GM12878 (cell line): ENCODE measurements around the gene SLC22A3. TPM values are rescaled to one million over a fixed set of nuclear protein-coding genes. Genes with fewer than 3 reads are reported as not detected.

ENCODE experiments used
- ATAC-seq: fragments of 200-7000 bp; cut with Tn5 transposase; 3 replicates; pipeline ENCODE4 v1.9.1; 2020; ENCODE audit warnings: mild to moderate bottlenecking, moderate library complexity
- BruUV-seq: library from RNA; stranded (reverse); fragments of 400-500 nt; replicated peaks from 2 replicates; lab custom pipeline; 2021; lab: Mats Ljungman, UMichigan
- CTCF ChIA-PET: fragments of 300-600 bp; sonication (Branson Sonifier 250); formaldehyde crosslinking; extraction: SDS; loops from one replicate; lab custom pipeline; 2021; ENCODE audit warnings: inconsistent platforms; lab: Yijun Ruan, JAX
- POLR2A ChIA-PET: fragments of 350-600 bp; formaldehyde crosslinking; extraction: SDS; loops from one replicate; lab custom pipeline; 2021; ENCODE audit warnings: inconsistent platforms; lab: Charles Lee
- RAD21 ChIA-PET: fragments of 300-600 bp; sonication (Branson Sonifier 250); formaldehyde crosslinking; loops from one replicate; lab custom pipeline; 2023; ENCODE audit warnings: antibody characterized with exemption; ENCODE audit not compliant: unreplicated experiment; lab: Charles Lee
- SMC1A ChIA-PET: fragments of 300-600 bp; sonication (Branson Sonifier 250); formaldehyde crosslinking; loops from one replicate; lab custom pipeline; 2023; ENCODE audit not compliant: unreplicated experiment, uncharacterized antibody; lab: Charles Lee
- DNase-seq: peaks from one replicate; pipeline ENCODE4 v3.0.0-alpha.2; 2011; ENCODE audit warnings: low read depth, low spot score
- FAIRE-seq: peaks from 3 replicates; lab custom pipeline; 2011; peaks lifted over from hg19 to GRCh38; lab: Jason Lieb, UNC
- H2AFZ ChIP-seq: 2 replicates; pipeline ENCODE4 v1.6.0; 2011; ENCODE audit warnings: low read depth, low read length, control low read depth; ENCODE audit not compliant: control insufficient read depth
- H3K27ac ChIP-seq: 2 replicates; pipeline ENCODE4 v1.5.1; 2011; ENCODE audit warnings: control low read depth; ENCODE audit not compliant: control insufficient read depth, insufficient read depth
- H3K27me3 ChIP-seq, 2 experiments: replicated peaks in 1 of 2; 2 replicates each; pipeline versions ENCODE4 v1.6.0 to v1.6.1; 2011; ENCODE audit warnings: low read length in 1 of 2; ENCODE audit not compliant: control insufficient read depth in 2 of 2, insufficient read depth in 2 of 2
- H3K36me3 ChIP-seq, 2 experiments: 2 replicates each; pipeline ENCODE4 v1.5.1; 2011; ENCODE audit warnings: low read length in 1 of 2; ENCODE audit not compliant: control insufficient read depth in 2 of 2, insufficient read depth in 2 of 2
- H3K4me1 ChIP-seq: 2 replicates; pipeline ENCODE4 v1.6.1; 2011; ENCODE audit warnings: mild to moderate bottlenecking, low read length, moderate library complexity, mixed read lengths; ENCODE audit not compliant: control insufficient read depth, insufficient read depth
- H3K4me2 ChIP-seq: 2 replicates; pipeline ENCODE4 v1.6.0; 2011; ENCODE audit warnings: control low read depth; ENCODE audit not compliant: control insufficient read depth, insufficient read depth
- H3K4me3 ChIP-seq: fragments of 200-600 bp; sonication (generic); 2 replicates; pipeline ENCODE4 v1.5.1; 2016
- H3K79me2 ChIP-seq: 2 replicates; pipeline ENCODE4 v1.6.0; 2011; ENCODE audit warnings: low read length; ENCODE audit not compliant: control insufficient read depth, insufficient read depth
- H3K9ac ChIP-seq: 2 replicates; pipeline ENCODE4 v1.8.0; 2011; ENCODE audit warnings: low read length, control low read depth, mixed read lengths; ENCODE audit not compliant: control insufficient read depth, insufficient read depth
- H3K9me3 ChIP-seq: replicated peaks from 3 replicates; pipeline ENCODE4 v1.5.1; 2011; ENCODE audit warnings: mild to moderate bottlenecking, low read length; ENCODE audit not compliant: control insufficient read depth, insufficient read depth
- H4K20me1 ChIP-seq: 2 replicates; pipeline ENCODE4 v1.6.0; 2011; ENCODE audit not compliant: control insufficient read depth, insufficient read depth
- CEBPB ChIP-seq, 2 experiments: fragments of 150-350 bp in 1 of 2; IDR thresholded peaks; 2 replicates each; pipeline ENCODE4 v1.6.1; 2012 to 2014; ENCODE audit warnings: low read depth in 2 of 2, low read length in 2 of 2, borderline replicate concordance in 1 of 2, inconsistent platforms in 1 of 2
- HSF1 ChIP-seq: fragments of 150-350 bp; IDR thresholded peaks from 2 replicates; pipeline ENCODE4 v1.6.1; 2014; ENCODE audit warnings: mild to moderate bottlenecking, low read depth, low read length
- MYC ChIP-seq: IDR thresholded peaks from 2 replicates; pipeline ENCODE4 v1.6.1; 2011; ENCODE audit warnings: mild to moderate bottlenecking, low read length, moderate library complexity, inconsistent platforms; ENCODE audit not compliant: insufficient read depth, insufficient replicate concordance, insufficient read length, severe bottlenecking
- NR2C2 ChIP-seq: IDR thresholded peaks from 2 replicates; pipeline ENCODE4 v1.6.1; 2011; ENCODE audit warnings: borderline replicate concordance, low read depth; ENCODE audit not compliant: control insufficient read depth, insufficient read length
- PML ChIP-seq: IDR thresholded peaks from 2 replicates; pipeline ENCODE4 v1.6.1; 2012; ENCODE audit warnings: low read length, inconsistent platforms
- RAD21 ChIP-seq: IDR thresholded peaks from 2 replicates; pipeline ENCODE4 v1.6.1; 2011; ENCODE audit warnings: mild to moderate bottlenecking, low read depth, low read length, moderate library complexity; ENCODE audit not compliant: insufficient read depth
- RAD51 ChIP-seq: fragments of 450-650 bp; IDR thresholded peaks from 2 replicates; pipeline ENCODE4 v1.6.1; 2016; ENCODE audit warnings: moderate library complexity, mild to moderate bottlenecking, inconsistent platforms
- SMAD5 ChIP-seq: IDR thresholded peaks from 2 replicates; pipeline ENCODE4 v1.6.1; 2016; ENCODE audit warnings: antibody characterized with exemption, low read depth
- SREBF2 ChIP-seq: IDR thresholded peaks from 2 replicates; pipeline ENCODE4 v1.6.1; 2012; ENCODE audit warnings: mild to moderate bottlenecking, low read length
- WGBS: methylation state at CpG from one replicate; pipeline ENCODE4 v1.1.6; 2016; ENCODE audit warnings: low lambda C conversion rate; ENCODE audit not compliant: insufficient replicate concordance, insufficient coverage; ENCODE audit errors: missing lambda C conversion rate; 5-methylcytosine and 5-hydroxymethylcytosine counted together
- in situ Hi-C: fragments of 300-500 bp; cut with MboI; formaldehyde crosslinking; loops from 9 replicates; pipeline ENCODE4 v1.14.3; 2018; ENCODE audit warnings: mixed read lengths
- intact Hi-C: fragments of 100-400 bp; cut with micrococcal nuclease; formaldehyde crosslinking; loops from one replicate; pipeline ENCODE4 v1.14.2; 2022; ENCODE audit not compliant: unreplicated experiment
- polyA plus RNA-seq, 11 experiments: library from polyadenylated mRNA; depleted of rRNA in 4 of 11; unstranded in 6 of 11; stranded (reverse) in 5 of 11; fragments of >200 nt; fragmentation: Nextera tagmentation in 4 of 11; fragmentation: Illumina TruSeq in 1 of 11; extraction: Ambion mirVana in 4 of 11; extraction: Trizol in 1 of 11; gene quantifications; 1 replicate in 1 of 11; 2 replicates in 10 of 11; pipeline versions ENCODE4 v1.2.1 to v1.2.3, GENCODE V29; 2011 to 2016; ENCODE audit warnings: inconsistent platforms in 2 of 11, missing spikeins in 2 of 11, low read depth in 1 of 11
- total RNA-seq, 4 experiments: library from RNA; depleted of rRNA in 3 of 4; stranded (reverse); fragments of >200 nt in 3 of 4; fragmentation: Illumina TruSeq in 1 of 4; extraction: Trizol in 1 of 4; gene quantifications; 2 replicates each; pipeline versions ENCODE4 v1.2.1 to v1.2.3, GENCODE V29; 2013 to 2021
- TF ChIP-seq, protein P1 (sequence below): IDR thresholded peaks from 2 replicates; pipeline ENCODE4 v1.6.1; 2011; ENCODE audit warnings: borderline replicate concordance, low read depth, mild to moderate bottlenecking, moderate library complexity, mixed read lengths, low read length; ENCODE audit not compliant: insufficient read depth; ENCODE audit errors: extremely low read length
- TF ChIP-seq, protein P2 (sequence below): IDR thresholded peaks from 2 replicates; pipeline ENCODE4 v1.6.1; 2012; ENCODE audit warnings: mild to moderate bottlenecking, low read depth, low read length

Gene SLC22A3
- total and polyA plus RNA-seq, 10 of the 15 experiments (the other 5 are each of a cell fraction or from before 2014, with no cell fraction given): 0.07 to 0.15 TPM; not detected in 8

DNA sequence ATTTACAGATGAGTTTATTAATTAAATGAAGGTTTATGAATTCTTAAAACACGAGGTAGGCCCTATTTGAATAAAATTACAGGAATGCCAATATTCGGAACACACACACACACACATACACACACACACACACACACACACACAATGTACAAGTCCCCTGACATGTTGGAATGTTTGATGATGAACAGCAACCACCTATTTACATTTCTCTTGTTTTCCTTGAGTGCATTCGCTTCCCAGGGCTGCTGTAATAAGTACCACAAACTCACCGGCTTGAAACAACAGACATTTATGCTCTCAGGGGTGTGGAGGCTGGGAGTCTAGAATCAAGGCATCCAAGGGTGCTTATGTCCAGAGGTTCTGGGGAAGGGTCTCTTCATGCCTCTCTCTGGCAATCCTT, 90.3 kb downstream of the SLC22A3 start:
- in situ Hi-C loops: no loop called here
- no peak for FAIRE-seq
- RAD21 ChIA-PET: no interaction called here

DNA sequence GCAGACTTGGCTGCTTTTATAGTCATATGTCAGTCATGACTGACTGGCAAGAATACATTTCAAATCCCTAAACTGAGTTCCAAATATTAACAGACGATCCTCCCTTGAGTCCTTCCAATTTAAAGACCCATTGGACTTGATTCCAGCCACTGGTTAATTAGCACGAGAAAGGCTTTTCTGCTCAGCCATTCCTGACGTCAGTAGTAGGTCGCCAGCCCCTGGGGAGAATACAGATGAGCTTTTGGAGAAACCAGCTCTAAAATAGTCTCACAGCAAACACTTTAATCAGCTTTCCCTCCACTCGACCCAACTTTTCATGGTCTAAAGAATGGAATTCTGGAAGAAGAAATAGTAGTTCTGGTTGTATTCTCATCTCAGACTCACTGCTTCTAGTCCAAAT, 91.6 kb downstream of the SLC22A3 start:
- no peaks in the 10 kb centered on the region; the same call in 2 of the 3 replicates for H3K9me3 ChIP-seq
- no peaks in the 10 kb centered on the region for H3K36me3 ChIP-seq
- ChIA-PET POLR2A (no interaction called here), CTCF (no interaction called here), RAD21 (no interaction called here), SMC1A (no interaction called here)
- no peak overlapping the region for H3K27ac ChIP-seq
- ATAC-seq (no peak), FAIRE-seq (no peak), DNase-seq (no peak)
- no peak overlapping the region for H3K4me3 ChIP-seq
- BruUV-seq: no TSS peak
- no peaks in the 10 kb centered on the region for H3K79me2 ChIP-seq
- in situ Hi-C loops: no loop called here
- intact Hi-C loops: no loop called here
- no peaks in the 10 kb centered on the region for H3K4me1 ChIP-seq
- 16% methylated on average over 5 of the region's 5 CpGs for WGBS
- no peak overlapping the region for H3K9ac ChIP-seq
- H2AFZ ChIP-seq: no peak overlapping the region
- H4K20me1 ChIP-seq: no peaks in the 10 kb centered on the region; the same call in 1 of the 2 replicates
- no peak overlapping the region for H3K4me2 ChIP-seq
- H3K27me3 ChIP-seq: no peaks in the 10 kb centered on the region; a peak in 1 of 4 replicates
- TF ChIP-seq, protein P1, sequence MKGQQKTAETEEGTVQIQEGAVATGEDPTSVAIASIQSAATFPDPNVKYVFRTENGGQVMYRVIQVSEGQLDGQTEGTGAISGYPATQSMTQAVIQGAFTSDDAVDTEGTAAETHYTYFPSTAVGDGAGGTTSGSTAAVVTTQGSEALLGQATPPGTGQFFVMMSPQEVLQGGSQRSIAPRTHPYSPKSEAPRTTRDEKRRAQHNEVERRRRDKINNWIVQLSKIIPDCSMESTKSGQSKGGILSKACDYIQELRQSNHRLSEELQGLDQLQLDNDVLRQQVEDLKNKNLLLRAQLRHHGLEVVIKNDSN: no peak
- TF ChIP-seq MYC: no peak
- TF ChIP-seq SMAD5: no peak
- TF ChIP-seq RAD21: no peak
- no peak for TF ChIP-seq CEBPB (IDR thresholded peaks at IDR 0.05; ENCODE audit: borderline replicate concordance in 1 of 2, low read depth in 2 of 2, low read length in 2 of 2)
- TF ChIP-seq, protein P2, sequence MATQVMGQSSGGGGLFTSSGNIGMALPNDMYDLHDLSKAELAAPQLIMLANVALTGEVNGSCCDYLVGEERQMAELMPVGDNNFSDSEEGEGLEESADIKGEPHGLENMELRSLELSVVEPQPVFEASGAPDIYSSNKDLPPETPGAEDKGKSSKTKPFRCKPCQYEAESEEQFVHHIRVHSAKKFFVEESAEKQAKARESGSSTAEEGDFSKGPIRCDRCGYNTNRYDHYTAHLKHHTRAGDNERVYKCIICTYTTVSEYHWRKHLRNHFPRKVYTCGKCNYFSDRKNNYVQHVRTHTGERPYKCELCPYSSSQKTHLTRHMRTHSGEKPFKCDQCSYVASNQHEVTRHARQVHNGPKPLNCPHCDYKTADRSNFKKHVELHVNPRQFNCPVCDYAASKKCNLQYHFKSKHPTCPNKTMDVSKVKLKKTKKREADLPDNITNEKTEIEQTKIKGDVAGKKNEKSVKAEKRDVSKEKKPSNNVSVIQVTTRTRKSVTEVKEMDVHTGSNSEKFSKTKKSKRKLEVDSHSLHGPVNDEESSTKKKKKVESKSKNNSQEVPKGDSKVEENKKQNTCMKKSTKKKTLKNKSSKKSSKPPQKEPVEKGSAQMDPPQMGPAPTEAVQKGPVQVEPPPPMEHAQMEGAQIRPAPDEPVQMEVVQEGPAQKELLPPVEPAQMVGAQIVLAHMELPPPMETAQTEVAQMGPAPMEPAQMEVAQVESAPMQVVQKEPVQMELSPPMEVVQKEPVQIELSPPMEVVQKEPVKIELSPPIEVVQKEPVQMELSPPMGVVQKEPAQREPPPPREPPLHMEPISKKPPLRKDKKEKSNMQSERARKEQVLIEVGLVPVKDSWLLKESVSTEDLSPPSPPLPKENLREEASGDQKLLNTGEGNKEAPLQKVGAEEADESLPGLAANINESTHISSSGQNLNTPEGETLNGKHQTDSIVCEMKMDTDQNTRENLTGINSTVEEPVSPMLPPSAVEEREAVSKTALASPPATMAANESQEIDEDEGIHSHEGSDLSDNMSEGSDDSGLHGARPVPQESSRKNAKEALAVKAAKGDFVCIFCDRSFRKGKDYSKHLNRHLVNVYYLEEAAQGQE: no peak

More for the DNA sequence above, 90.3 kb downstream of the SLC22A3 start:
- no peaks in the 10 kb centered on the region; a peak in 1 of 4 replicates for H3K27me3 ChIP-seq
- intact Hi-C loops: no loop called here
- H3K9ac ChIP-seq: no peak overlapping the region
- TF ChIP-seq NR2C2 (no peak), SREBF2 (no peak), PML (no peak), RAD51 (no peak), HSF1 (no peak)
- ChIA-PET POLR2A (no interaction called here), CTCF (no interaction called here), SMC1A (no interaction called here)
- no TSS peak for BruUV-seq
- H3K4me3 ChIP-seq: no peak overlapping the region
- H3K27ac ChIP-seq: no peak overlapping the region
- WGBS: 32% methylated on average over 4 of the region's 4 CpGs
- no peaks in the 10 kb centered on the region; the same call in 1 of the 2 replicates for H4K20me1 ChIP-seq
- no peaks in the 10 kb centered on the region for H3K4me1 ChIP-seq
- H3K9me3 ChIP-seq: no peaks in the 10 kb centered on the region; the same call in 2 of the 3 replicates
- ATAC-seq (no peak), DNase-seq (no peak)
- H3K36me3 ChIP-seq: no peaks in the 10 kb centered on the region
- H3K79me2 ChIP-seq: no peaks in the 10 kb centered on the region
- no peak overlapping the region for H2AFZ ChIP-seq
- no peak overlapping the region for H3K4me2 ChIP-seq
